ENCODE measurements around the gene CCDC167. TPM values are rescaled to one million over a fixed set of nuclear protein-coding genes. Genes with fewer than 3 reads are reported as not detected.

CCDC167 gene
- total RNA-seq, 1 donor = 12.5 TPM

DNA sequence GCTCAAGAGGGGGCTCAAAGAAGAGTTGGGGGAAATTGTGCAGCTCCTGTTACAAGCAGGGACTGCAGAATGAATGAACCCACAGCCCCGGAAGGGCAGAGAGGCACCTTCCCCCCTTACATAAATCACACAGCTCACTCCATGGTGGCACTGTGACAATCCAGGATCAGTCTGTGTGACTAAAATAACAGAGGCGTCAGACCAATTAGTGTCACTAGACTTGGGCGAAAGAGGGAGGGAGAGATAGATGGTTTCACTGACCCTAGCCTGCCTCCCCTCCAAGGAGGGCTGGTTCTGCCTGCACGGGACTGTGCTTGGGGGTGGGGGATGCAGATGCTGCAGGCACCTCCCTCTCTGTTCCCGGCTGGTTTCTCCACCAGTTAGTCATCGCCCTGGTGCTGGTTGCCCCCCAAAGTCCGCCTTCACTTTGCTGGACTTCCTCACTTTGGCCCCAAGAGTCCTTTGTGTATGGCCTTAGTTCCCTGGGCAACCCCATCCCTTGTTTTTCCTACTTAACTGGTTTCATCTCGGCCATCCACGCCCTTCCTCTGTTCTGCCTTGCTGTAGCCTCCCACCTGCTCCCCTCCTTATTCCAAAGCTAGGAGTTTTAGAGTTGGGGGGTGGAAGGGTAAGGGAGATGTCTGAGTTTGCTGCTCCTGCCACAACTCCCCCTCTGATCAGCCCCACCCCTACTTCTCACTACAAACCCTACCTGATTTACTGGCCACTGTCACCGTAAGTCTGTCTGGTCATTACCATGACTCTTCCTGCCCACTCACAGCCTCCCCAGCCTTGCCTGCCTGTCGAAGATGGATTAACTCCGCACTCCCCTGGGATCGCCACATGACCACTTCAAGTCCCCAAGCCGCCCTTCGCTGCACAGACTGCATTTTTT is 17.7 kb downstream of the CCDC167 start:
- TF ChIP-seq, protein P1, sequence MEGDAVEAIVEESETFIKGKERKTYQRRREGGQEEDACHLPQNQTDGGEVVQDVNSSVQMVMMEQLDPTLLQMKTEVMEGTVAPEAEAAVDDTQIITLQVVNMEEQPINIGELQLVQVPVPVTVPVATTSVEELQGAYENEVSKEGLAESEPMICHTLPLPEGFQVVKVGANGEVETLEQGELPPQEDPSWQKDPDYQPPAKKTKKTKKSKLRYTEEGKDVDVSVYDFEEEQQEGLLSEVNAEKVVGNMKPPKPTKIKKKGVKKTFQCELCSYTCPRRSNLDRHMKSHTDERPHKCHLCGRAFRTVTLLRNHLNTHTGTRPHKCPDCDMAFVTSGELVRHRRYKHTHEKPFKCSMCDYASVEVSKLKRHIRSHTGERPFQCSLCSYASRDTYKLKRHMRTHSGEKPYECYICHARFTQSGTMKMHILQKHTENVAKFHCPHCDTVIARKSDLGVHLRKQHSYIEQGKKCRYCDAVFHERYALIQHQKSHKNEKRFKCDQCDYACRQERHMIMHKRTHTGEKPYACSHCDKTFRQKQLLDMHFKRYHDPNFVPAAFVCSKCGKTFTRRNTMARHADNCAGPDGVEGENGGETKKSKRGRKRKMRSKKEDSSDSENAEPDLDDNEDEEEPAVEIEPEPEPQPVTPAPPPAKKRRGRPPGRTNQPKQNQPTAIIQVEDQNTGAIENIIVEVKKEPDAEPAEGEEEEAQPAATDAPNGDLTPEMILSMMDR (IDR thresholded peaks at IDR 0.05; ENCODE audit: insufficient read depth, low read depth, low read length) = no peak
- DNase-seq (ENCODE audit: low read depth) = no peak

DNA sequence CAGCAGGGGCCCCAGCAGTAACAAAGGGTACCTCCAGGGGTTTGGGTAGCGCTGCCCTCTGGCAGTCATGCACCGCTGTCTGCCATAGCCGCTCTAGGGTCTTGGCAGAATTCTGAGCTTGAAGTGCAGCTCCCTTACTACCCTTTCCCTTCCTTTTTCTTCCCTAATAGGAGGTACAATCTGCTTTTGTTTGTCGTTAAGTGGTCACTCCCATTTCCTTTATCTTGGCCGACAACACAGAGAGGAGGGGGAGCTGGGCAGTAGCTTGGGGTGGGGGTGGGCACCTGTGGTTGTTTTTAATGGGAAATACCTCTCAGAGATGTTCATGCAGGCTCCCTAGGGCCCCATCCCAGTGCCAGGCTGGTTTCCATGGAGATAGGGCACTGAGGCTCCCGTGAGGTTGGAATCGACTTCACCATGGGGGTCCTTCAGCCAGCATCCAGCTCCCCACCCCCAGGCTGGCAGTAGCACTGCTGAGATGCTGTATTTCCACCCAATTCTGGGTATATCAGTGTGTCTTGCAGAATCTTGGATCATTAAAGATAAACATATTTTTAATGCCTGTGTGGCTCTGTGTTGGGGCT is 18.6 kb downstream of the CCDC167 start:
- TF ChIP-seq, protein P1 (IDR thresholded peaks at IDR 0.05; ENCODE audit: insufficient read depth, low read depth, low read length) = no peak
- DNase-seq (ENCODE audit: low read depth) = no peak
- H3K4me3 ChIP-seq (ENCODE audit: low read depth, low read length) = no peak overlapping the region

More for the DNA sequence above, 17.7 kb downstream of the CCDC167 start:
- no peak overlapping the region for H3K4me3 ChIP-seq (ENCODE audit: low read depth, low read length)

DNA sequence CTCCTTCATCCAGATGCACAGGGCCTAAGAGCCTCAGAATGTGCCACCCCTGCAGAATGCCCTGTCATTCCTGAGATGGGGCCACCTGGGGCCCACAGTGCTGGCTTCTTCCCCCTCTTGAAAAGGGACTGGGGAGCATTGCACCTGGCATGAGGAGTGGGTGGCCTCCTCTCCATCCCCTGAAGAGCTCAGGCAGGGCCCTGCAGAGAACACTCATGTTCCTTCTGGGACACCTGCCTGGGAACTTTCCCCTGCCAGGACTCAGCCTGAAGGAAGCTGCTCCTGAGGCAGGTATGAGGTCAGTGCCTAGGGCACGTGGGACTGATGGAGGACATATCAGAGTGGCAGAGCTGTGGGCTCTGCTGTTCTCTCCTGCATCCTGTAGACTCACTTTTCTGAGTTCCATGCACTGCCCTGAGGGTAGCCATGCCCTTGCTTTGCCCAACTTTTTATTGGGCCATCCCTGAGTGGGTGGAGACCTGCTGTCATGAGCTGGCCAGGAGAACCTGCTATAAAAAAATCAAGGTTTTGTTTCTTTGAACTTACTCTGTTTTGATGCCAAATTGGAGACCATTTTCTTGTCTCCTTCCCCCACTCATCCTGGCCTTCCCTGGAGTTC is 19.5 kb downstream of the CCDC167 start:
- DNase-seq (ENCODE audit: low read depth) = no peak
- H3K4me3 ChIP-seq (ENCODE audit: low read depth, low read length) = no peak overlapping the region
- TF ChIP-seq, protein P1 (IDR thresholded peaks at IDR 0.05; ENCODE audit: insufficient read depth, low read depth, low read length) = no peak

DNA sequence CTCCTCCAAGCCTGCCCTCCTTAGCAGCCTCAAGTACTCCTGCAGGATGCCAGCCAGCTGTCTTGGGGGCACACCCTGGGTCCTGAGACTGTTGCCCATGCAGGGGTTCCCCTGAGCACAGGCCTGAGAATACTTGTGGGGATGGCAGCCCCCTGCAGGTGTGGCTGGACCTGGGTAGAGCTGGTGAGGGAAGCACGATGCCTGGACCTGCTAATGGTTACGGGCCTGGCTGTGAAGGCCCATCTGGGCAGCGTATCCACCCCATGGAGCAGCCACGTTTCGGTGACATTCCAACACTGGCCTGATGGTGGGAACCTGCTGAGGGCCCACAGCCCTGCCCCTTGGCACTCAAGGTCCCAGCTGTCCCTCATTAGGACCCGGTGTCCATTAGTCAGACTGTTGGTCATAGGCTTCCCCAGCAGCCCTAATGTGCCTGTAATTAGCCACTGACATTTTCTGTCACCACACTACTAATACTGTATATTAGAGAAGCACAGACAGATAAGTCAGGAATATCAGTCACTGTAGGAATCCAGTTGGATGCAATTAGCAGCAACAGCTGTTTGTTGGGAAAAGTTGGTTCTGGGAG is 20.3 kb downstream of the CCDC167 start:
- no peak for DNase-seq (ENCODE audit: low read depth)
- TF ChIP-seq, protein P1 (IDR thresholded peaks at IDR 0.05; ENCODE audit: insufficient read depth, low read depth, low read length) = no peak
- H3K4me3 ChIP-seq (ENCODE audit: low read depth, low read length) = no peak overlapping the region

DNA sequence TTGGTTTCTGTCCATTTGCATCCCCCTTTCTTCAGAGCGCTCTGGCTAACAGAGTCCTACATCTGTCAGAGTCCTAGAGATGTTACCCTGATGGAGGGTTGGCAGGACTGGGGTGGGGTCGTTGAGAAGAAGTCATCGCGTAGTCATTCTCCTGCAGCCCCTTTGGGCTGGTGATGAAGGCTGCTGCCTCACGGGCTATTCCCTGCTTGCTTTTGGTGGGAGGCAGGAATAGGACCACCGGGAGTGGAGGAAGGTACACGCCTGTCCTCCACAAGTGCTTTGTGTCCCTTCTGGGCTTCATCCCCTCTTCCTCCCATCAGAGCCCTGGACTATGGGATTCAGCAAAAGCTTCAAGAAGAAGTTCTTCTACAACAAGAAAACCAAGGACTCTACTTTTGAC is 20.9 kb downstream of the CCDC167 start:
- no peak for DNase-seq (ENCODE audit: low read depth)
- TF ChIP-seq, protein P1 (IDR thresholded peaks at IDR 0.05; ENCODE audit: insufficient read depth, low read depth, low read length) = no peak

DNA sequence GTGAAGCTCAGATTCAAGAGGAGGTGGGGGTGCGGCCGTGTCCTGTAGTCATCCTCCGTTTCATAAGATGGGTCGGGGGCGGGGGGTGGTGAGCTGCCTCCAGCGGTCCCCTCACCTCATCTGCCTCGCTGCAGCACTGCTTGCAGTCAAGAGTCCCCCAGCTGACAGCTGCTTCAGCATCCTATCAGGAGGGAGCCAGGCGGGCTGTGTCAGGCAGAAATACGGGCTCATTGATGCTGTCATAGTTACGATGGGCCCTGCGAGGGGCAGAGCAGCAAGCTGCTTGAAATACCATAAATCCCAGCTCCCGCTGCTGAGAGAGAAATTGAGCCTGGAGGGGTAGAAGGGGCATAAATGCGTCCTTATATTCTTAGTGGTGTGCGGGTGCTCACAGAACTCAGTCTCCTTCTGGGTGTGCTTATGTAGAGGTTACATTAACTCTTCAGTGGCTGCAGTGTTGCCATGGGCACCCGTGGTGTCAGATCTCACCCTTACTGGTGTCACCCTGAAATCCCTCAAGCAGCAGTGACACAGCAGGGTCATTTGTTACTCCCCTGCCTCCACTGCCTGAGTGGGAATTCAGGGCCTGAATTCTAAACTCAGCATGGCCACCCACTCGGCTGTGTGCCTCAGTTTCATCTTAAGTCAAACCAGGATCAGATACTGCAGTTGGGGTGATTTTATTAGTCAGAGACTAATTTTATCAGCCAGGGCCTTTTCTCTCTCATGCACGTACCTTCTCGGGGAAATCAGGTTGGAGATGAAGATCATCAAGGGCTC is 21.8 kb downstream of the CCDC167 start:
- no peak for DNase-seq (ENCODE audit: low read depth)
- TF ChIP-seq, protein P1 (IDR thresholded peaks at IDR 0.05; ENCODE audit: insufficient read depth, low read depth, low read length) = no peak
- H3K4me3 ChIP-seq (ENCODE audit: low read depth, low read length) = no peak overlapping the region

More for the DNA sequence above, 20.9 kb downstream of the CCDC167 start:
- H3K4me3 ChIP-seq (ENCODE audit: low read depth, low read length) = no peak overlapping the region
